Measurements from ENCODE around the gene SLC43A3.

The SLC43A3 gene

GRCh38 chr11:57417056-57417455 lies 9.9 kb downstream of the SLC43A3 start:
- H3K27ac ChIP-seq: no peak overlapping the region
- TF ChIP-seq CTCF (conservative IDR thresholded peaks at IDR 0.05): no peak

- no peak for TF ChIP-seq CTCF (conservative IDR thresholded peaks at IDR 0.05)
- H3K27ac ChIP-seq: no peak overlapping the region
Measured at GRCh38 chr11:57416436-57416835, 10.5 kb downstream of the SLC43A3 start.

GRCh38 chr11:57414612-57415212 lies 12.2 kb downstream of the SLC43A3 start:
- H3K27ac ChIP-seq: no peak overlapping the region
- TF ChIP-seq CTCF (conservative IDR thresholded peaks at IDR 0.05): no peak

GRCh38 chr11:57413681-57414080 lies 13.2 kb downstream of the SLC43A3 start:
- no peak overlapping the region for H3K27ac ChIP-seq
- no peak for TF ChIP-seq CTCF (conservative IDR thresholded peaks at IDR 0.05)

- no peak for TF ChIP-seq CTCF (conservative IDR thresholded peaks at IDR 0.05)
- no peak overlapping the region for H3K27ac ChIP-seq
Measured at GRCh38 chr11:57410287-57410686, 16.6 kb downstream of the SLC43A3 start.

GRCh38 chr11:57409321-57410100 lies 17.4 kb downstream of the SLC43A3 start:
- H3K27ac ChIP-seq: no peak overlapping the region
- no peak for TF ChIP-seq CTCF (conservative IDR thresholded peaks at IDR 0.05)

- H3K27ac ChIP-seq: no peak overlapping the region
- no peak for TF ChIP-seq CTCF (conservative IDR thresholded peaks at IDR 0.05)
Measured at GRCh38 chr11:57408771-57409170, 18.1 kb downstream of the SLC43A3 start.
